ENCODE data around the gene GGA1.
"Not testable (repeated sequence)": the region's sequence is repeated elsewhere in the genome, so short reads cannot be mapped to it uniquely, and the experiment has no call there.

The GGA1 gene

DNA sequence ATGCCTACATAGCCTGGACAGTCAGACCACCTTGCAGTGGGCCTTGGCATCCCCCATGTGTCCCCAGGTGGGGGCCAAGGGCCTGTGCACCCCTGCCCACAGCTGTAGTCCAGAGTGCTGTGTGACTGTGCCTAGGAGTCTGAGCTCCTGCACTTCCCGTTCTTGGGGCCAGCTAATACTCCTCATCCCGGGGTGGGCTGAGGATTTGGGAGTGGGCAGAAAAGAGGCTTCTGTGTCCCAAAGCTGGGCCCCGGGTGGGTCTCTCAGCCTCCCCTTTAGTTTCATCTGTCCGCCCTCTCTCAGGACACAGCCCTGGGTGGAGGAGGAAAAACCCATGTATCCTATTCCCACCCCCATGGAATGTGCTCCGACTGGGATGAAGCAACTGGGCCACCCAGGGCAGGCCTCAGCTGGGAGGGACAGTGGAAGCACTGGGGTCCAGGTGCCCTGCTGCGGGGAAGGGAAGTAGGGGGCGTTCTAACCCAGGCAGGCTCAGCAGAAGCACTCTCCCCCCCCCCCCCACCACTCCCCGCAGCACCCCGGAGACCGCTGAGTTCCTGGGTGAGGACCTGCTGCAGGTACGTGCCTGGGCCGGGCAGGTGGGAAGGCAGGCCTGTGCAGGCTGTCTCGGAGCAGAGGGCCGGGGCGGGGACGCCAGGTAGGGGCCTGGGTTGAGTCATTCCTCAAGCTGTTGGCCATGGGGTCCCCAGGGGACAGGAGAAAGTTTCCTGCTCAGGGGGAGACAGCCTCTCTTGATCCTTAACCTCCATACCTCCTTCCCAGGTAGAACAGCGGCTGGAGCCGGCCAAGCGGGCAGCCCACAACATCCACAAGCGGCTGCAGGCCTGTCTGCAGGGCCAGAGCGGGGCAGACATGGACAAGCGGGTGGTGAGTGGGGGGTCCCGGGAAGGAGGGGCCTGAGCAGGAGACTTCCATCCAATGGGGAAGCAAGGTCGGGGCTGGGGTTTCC lies 32.2 kb downstream of the GGA1 start:
- peak overlapping the region; percentile 83 for H3K27ac ChIP-seq
- no peak for DNase-seq (ENCODE audit: low read depth, low spot score)

DNA sequence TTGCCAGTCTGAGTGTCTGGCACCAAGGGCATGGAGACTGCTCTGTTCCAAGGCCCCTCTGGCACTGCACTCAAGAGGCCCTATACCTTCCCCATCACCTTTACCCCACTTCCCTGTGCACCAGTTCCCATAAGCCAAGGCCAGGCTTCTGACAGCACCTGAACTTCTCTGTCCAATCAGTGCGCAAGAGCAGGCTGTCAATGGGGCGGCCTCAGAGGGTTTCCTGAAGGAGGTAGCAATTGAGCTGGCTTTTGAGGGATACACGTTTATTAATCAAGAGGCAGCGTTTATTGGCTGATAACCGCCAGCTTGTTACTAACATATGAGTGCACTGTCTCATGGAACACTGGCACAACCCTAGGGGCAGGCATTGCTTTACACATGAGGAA lies 32.9 kb downstream of the GGA1 start:
- H3K27ac ChIP-seq: peak overlapping the region; percentile 83
- no peak for DNase-seq (ENCODE audit: low read depth, low spot score)

DNA sequence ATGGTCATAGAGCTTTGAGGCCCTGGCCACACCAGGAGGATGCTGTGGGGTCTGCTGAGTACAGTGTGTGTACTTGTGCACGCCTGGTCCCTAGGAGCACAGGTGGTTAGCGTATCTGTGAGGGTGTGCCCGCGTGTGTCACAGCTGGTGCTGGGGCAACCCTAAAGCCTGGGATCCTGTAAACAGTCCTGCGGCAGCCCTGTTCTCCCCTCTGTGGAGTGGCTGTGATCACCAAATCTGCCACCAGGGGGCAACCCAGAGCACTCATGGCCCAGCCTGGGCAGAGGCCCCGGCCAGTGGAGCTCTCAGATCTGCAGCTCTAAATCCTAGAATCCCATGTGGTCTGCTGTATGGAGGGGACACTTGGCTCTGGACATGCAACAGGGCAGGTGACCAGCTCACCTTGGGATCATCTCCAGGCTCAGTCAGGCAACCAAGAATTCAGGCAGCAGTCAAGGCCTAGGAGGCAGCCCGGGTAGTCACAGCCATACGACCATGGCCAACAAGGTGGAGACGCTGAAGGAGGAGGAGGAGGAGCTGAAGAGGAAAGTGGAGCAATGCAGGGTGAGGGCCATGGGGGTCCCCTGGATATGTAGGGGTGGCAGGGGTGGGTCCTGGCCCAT lies 34.7 kb downstream of the GGA1 start:
- H3K27ac ChIP-seq: no peak overlapping the region
- DNase-seq (ENCODE audit: low read depth, low spot score): no peak

DNA sequence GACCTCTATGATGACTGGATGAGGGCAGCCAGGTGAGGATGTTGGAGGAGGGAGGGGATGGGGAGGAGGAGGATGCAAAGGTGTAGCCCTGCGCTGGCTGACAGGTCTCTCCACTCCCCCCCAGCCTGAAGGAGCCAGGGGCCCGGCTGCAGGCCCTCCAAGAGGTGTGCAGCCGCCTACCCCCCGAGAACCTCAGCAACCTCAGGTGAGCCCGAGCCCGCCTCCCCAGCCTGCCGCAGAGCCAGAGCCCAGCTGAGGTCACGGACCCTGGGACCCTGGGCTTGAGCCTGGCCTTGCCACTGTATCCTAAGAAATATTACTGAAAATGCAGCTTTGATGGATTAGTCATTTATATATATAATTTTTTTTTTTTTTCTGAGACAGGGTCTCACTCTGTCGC lies 38.7 kb downstream of the GGA1 start:
- no peak overlapping the region for H3K27ac ChIP-seq
- DNase-seq (ENCODE audit: low read depth, low spot score): no peak

DNA sequence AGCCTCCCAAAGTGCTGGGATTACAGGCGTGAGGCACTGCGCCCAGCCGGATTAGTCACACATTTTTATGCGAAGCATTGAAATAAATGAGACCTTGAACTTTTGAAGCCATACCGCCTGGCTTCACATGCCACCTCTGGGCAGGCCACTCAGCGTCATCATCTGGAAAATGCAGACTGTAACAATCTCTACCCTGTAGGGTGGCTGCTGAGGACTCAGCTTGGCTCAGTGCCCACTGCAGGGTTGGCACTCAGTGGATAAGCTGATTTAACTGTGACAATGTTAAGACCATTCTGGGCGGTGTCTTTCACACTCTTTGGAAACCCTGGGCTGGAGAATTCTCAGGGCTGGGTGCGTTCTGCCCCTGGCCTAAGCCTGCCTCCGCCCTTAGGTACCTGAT lies 39.3 kb downstream of the GGA1 start:
- DNase-seq (ENCODE audit: low read depth, low spot score): no peak
- no peak overlapping the region for H3K27ac ChIP-seq

DNA sequence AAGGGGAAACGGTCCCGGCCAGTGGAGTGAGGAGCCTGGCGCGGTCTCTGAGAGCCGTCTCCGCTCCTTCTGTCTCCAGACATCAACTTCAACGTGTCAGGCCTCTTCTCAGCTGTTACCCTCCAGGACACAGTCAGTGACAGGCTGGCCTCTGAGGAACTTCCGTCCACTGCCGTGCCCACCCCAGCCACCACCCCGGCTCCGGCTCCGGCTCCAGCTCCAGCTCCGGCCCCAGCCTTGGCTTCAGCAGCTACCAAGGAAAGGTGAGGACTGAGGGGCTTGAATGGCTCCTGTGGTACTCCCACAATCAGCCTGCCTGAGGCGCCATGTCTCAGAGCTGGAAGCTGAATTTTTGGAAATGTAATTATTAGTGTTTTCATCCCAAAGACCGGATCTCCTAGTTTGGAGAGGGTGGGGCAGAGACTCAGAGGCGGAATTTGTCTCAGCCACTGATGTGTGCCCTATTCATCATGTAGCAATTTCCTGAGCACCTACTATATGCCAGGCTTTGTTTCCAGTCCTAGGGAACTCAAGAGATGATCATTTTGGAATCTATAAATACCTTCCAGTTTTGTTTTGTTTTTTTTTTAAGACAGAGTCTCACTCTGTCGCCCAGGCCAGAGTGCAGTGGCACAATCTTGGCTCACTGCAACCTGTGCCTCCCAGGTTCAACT lies 42.0 kb downstream of the GGA1 start:
- DNase-seq (ENCODE audit: low read depth, low spot score): no peak
- no peak overlapping the region for H3K27ac ChIP-seq

DNA sequence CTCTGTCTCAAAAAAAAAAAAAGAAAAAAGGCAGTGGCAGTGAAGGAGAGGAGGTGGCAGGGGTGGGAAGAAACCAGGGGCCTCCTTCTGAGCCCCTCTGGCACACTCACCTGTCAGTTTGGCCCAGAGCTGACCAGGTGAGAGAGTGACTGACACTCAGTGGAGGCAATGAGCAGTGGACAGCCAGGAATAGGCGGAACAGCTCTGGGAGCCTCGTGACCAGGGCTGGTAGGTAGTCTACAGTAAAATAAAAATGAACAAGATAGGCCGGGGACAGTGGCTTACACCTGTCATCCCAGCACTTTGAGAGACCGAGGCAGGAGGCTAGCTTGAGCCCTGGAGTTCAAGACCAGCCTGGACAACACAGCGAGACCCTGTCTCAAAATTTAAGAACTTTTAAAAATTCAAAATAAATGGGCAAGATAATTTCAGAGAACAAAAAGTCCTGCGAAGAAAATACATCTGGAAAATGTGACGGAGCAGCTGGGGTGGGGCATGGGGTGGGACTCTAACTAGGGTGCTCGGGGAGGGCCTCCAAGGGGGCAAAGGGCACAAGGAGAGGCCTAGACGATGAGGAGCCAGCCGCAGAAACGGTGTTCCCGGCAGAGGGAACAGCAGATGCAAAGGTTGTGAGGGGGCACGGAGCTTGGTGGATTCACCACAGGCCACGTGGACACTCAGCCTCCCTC lies 46.1 kb downstream of the GGA1 start:
- no peak for DNase-seq (ENCODE audit: low read depth, low spot score)
- no peak overlapping the region for H3K27ac ChIP-seq

DNA sequence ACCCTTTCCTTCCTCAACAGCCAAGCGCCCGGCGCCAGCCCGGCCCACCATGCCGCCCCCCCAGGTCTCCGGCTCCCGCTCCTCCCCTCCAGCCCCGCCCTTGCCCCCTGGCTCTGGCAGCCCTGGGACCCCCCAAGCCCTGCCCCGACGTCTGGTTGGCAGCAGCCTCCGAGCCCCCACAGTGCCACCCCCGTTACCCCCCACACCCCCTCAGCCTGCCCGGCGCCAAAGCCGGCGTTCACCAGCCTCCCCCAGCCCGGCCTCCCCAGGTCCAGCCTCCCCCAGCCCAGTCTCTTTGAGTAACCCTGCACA lies 46.6 kb downstream of the GGA1 start:
- no peak for DNase-seq (ENCODE audit: low read depth, low spot score)
- no peak overlapping the region for H3K27ac ChIP-seq

DNA sequence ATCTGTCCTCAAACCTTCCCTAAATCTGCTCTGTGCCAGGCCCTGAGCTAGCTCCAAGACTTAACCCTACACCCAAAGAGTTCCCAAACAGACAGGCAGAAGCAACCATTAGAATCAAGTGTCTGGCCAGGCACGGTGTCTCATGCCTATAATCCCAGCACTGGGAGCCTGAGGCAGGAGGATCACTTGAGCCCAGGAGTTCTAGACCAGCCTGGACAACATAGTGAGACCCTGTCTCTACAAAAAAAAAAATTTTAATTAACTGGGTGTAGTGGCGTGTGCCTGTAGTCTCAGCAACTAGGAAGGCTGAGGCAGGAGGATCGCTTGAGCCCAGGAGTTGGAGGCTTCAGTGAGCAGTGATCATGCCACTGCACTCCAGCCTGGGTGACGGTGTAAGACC lies 47.9 kb downstream of the GGA1 start:
- DNase-seq (ENCODE audit: low read depth, low spot score); H3K27ac ChIP-seq: not testable (repeated sequence)

DNA sequence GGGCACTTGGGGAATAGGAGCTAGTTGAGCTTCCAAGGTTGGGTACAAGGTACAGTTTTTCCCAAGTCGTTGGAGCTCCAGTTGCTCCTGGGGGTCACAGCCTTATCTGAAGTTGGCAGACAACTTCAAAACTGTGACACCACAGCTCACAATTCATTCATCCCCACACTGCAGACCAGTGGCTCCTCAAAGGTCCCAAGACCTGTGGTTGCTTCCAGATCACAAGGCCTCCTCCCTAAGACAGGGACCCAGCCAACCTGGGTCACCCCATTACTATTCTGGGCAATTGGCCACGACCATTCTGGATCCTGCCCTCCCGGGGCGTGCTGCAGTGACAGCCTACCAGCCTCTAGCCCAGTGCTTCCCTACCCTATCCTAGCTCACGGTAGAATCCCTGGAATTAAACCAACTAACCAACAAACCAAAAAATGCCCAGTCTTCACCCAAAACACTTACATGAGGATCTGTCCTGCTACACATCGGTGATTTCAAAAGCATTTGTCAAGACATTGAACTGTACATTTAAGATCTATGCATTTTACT lies 49.0 kb downstream of the GGA1 start:
- DNase-seq (ENCODE audit: low read depth, low spot score): no peak
- peak overlapping the region; percentile 25 for H3K27ac ChIP-seq

DNA sequence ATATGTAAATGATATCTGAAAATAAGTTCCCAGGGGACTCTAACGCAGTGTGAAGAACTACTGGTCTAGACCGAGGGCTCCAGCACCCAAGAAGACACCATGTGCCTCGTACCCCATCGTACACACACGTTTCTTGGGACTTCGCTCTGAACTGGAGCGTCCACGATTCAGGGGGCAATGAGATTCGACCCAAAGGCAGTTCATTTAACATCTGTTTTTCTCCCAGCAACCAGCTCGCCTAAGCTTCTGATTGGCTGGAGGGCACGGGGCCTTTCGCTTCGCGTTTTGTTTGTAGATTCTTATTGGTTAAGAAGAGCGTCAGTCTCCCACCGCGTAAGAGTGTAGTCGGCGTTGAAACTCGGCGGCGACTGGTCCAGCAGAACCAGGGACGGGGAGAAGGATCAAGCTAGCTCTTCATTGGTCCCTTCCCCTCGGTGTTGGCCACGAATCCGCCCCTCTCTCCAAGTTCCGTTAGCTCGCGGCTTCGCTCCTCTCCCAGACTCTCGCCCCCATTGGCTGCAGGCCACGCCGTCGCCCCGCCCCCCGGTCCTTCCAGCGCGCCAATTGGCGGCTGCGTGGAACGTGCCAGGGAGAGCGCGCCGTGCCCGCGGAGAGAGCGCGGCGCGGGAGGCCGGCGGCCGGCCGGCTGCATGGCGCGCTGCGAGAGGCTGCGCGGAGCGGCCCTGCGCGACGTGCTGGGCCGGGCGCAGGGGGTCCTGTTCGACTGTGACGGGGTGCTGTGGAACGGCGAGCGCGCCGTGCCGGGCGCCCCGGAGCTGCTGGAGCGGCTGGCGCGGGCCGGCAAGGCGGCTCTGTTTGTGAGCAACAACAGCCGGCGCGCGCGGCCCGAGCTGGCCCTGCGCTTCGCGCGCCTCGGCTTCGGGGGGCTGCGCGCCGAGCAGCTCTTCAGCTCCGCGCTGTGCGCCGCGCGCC lies 49.8 kb downstream of the GGA1 start, which contains the start of gene PDXP:
PDXP (plus strand) TSS at position 591 of the 933 bp plus-strand sequence; CDS start at position 651, 60 bp downstream.
- DNase-seq (ENCODE audit: low read depth, low spot score): peak; percentile 100
- peak within 1 kb of the TSS; percentile 25 for H3K27ac ChIP-seq

DNA sequence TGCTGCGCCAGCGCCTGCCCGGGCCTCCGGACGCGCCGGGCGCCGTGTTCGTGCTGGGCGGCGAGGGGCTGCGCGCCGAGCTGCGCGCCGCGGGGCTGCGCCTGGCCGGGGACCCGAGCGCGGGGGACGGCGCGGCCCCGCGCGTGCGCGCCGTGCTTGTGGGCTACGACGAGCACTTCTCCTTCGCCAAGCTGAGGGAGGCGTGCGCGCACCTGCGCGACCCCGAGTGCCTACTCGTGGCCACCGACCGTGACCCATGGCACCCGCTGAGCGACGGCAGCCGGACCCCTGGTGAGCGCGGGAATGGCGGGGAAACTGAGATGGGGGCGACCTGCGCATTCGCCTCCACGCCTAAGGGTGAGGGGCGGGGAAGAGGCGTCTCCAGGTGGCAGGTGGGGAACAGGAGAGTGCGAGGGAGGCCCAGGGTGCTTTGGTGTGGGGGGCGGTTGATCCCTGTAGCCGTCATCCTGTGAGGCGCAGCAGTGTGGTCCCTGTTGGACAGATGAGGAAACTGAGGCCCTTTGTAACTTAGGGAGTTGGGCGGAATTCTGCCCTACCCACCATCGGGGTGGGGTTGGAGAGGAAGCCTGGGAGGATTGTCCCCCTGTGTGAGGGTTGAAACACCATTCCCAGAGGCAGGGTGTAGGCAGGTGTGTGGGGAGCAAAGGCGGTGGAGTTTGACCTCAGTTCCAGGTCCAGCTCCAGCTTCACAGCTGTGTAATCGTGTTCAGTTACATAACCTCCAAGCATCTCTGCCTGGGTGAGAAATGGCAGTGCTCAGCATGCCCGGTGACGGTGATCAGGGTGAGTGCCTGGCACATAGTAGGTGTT lies 50.6 kb downstream of the GGA1 start:
- H3K27ac ChIP-seq: no peak overlapping the region

DNA sequence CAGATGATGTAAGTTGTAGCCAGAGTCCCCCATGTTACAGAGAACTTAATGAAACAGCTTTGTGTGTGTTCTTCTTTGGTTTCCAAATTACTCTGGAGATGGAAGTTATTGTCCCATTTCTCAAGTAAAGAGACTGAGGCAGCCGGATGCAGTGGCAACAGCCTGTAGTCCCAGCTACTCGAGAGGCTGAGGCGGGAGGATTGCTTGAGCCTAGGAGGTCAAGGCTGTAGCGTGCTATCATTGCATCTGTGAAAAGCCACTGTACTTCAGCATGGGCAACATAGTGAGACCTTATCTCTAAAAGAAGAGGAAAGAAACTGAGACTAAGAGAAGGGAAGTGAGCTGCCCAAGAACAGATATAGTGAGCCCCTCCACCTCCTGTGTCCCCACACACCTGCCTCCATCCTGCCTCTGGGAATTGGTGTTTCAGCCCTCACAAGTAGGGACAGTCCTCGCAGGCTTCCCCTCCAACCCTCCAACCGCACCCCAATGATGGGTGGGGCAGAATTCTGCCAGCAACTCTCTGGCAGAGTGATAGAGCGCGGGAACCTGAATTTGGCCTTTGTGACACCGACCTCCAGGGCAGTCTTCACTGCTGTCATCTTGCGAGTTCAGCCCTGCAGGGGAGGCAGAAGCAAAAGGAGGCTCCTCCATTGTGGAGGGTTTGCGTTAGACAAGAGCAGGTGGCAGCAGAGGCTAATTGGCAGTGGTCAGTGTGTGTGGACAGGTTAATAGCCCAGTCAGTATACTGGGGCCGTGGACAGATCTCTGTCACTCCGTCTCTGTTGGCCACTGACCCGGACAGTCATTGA lies 51.5 kb downstream of the GGA1 start:
- H3K27ac ChIP-seq: no peak overlapping the region
- DNase-seq (ENCODE audit: low read depth, low spot score): no peak

More for the DNA sequence above, 50.6 kb downstream of the GGA1 start:
- DNase-seq (ENCODE audit: low read depth, low spot score): no peak

DNA sequence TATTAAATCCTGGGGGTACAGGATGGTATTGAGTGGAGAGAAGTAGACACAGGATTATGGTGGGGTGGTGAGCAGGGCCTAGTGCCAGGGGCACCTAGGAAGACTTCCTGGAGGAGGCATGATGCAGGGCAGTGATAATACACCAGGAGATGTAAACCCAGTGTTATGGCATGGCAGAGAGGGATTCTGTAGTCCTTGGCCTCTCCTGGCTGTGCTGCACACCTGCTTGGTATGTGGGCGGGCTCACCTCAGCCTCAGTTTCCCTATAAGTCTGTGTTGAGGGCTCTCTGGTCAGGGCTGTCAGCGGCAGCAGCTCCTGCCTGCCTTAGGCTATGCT lies 52.0 kb downstream of the GGA1 start:
- DNase-seq (ENCODE audit: low read depth, low spot score): no peak

DNA sequence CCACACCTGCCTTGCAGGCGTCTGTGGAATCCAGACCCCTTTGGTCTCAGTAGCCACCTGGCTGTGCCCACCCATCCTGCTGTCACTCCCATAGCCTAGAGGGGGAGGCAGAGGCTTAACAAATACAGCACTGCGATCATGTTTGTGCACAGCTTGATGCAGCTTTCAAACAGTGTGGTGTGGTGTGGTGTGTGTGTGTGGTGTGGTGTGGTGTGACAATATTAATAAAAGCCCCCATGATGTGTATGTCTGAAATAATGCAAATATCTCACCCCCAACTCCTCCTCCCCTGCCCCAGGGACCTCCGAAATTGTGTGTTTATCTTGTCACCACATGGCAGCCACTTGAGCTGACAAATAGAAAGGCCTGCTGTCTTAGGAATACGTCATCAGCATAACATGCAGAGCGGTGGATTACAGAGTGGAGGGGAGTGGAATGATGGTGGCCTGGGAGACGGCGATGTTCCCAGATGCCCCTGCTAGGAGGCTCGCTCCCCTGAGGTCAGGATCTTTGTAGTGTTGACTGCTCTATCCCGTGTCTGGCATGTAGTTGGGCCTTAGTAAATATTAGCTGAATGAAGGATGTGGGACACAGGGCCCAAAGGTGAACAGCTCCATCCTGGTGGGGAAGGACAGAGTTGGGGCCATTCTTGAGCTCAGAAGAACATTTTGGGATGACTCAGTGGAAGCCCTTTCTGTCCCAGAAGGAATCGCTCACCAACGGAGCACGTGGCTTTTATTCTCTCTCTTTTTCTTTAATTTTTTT lies 52.7 kb downstream of the GGA1 start:
- H3K27ac ChIP-seq: no peak overlapping the region
- no peak for DNase-seq (ENCODE audit: low read depth, low spot score)

More for the DNA sequence above, 52.0 kb downstream of the GGA1 start:
- H3K27ac ChIP-seq: no peak overlapping the region

DNA sequence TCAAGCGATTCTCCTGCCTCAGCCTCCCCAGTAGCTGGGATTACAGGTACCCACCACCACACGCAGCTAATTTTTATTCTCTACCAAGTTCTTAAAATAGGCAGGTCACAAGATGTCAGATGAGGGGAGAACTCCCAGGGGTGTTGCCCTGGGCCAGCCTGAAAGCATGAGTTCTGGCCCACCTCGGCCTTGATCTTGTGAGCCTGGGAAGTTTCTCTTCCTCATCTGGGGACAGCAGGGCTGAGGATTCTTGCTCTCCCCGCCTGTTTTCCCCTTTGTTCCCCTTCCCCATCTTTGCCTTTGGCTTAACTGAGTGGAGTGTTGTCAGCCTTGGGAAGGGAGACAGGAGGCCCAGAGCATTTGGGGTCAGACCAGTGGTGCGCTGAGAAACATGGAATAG lies 53.4 kb downstream of the GGA1 start:
- DNase-seq (ENCODE audit: low read depth, low spot score): no peak
- no peak overlapping the region for H3K27ac ChIP-seq
